ENCODE measurements around the gene TNFRSF19. TPM values are rescaled to one million over a fixed set of nuclear protein-coding genes. Genes with fewer than 3 reads are reported as not detected.

Gene TNFRSF19
- total and polyA plus RNA-seq, 2 of the 8 experiments (the other 6 are each of a cell fraction or from before 2014, with no cell fraction given), result 0.50 to 0.95 TPM

DNA sequence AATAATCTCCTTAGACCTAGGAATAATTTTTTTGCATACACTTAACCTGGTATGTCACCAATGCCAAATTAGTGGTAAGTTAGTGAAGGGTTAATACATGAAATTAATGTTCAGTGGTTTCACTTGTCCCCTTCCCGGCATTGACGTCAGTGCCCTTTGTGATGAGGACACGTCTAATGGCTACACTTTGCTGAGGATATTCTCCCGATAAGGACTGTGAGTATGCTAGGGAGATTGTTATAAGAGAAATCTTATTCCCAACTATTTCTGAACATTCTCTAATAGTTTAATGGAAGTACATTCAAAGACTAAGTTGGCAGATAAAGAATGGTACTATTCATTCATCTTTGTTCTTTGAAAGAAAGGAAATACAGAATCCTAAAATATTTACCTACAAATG is 102.4 kb downstream of the TNFRSF19 start:
- no peak overlapping the region for H2BK120ac ChIP-seq (replicated peaks; ENCODE audit: low read depth, low read length)
- no peak overlapping the region for H2AK5ac ChIP-seq (ENCODE audit: low read depth, low read length)
- POLR2A ChIA-PET (ENCODE audit: partially characterized antibody), result no interaction called here
- H3K23ac ChIP-seq (ENCODE audit: insufficient read length), result no peak overlapping the region
- H3K27me3 ChIP-seq (replicated peaks in 1 of 4; ENCODE audit: control insufficient read depth in 3 of 4, extremely low read depth in 1 of 4, insufficient read depth in 3 of 4, low read length in 3 of 4), result no peaks in the 10 kb centered on the region
- peaks cover 0 to under 1% (median 0%) of the 10 kb centered on the region in 4 experiments; a peak in 1 of 8 replicates for H3K36me3 ChIP-seq (ENCODE audit: control insufficient read depth in 2 of 4, insufficient read depth in 4 of 4, low read length in 3 of 4)
- no peaks in the 10 kb centered on the region for H4K20me1 ChIP-seq (replicated peaks in 1 of 2; ENCODE audit: control insufficient read depth in 1 of 2, insufficient read depth in 2 of 2, low read length in 2 of 2)
- no peaks in the 10 kb centered on the region for H3K23me2 ChIP-seq (ENCODE audit: low read depth, low read length)
- no peak overlapping the region for H4K5ac ChIP-seq (ENCODE audit: insufficient read length, low read depth, low read length)
- H3K4ac ChIP-seq (replicated peaks; ENCODE audit: insufficient read length, low read depth, low read length), result no peak overlapping the region
- peaks cover 0 to under 1% of the 10 kb centered on the region in 2 experiments; a peak in 1 of 4 replicates for H3K9me3 ChIP-seq (ENCODE audit: insufficient read depth in 2 of 2, low read depth in 1 of 2, low read length in 1 of 2)
- no peak overlapping the region for H2BK20ac ChIP-seq (ENCODE audit: low read length)
- no peak overlapping the region for H3K9ac ChIP-seq (replicated peaks in 1 of 4; ENCODE audit: extremely low read depth in 1 of 4, low read depth in 3 of 4, low read length in 3 of 4)
- DNase-seq (ENCODE audit: low read depth in 1 of 2, low spot score in 2 of 2), result no peak
- no peak overlapping the region for H3K56ac ChIP-seq (replicated peaks; ENCODE audit: insufficient read length, low read depth, low read length)
- CTCF ChIA-PET (ENCODE audit: partially characterized antibody), result interaction anchor here (0.7 to 1.5 kb wide), 3 partner anchors 69 to 548 kb away, joined by 3 to 4 read pairs (median 3); no protein-coding TSS in a partner anchor
- H3K4me2 ChIP-seq (ENCODE audit: insufficient read depth in 1 of 2, low read depth in 2 of 2, low read length in 2 of 2), result no peak overlapping the region
- H3K18ac ChIP-seq (ENCODE audit: extremely low read depth, low read length), result no peak overlapping the region
- TF ChIP-seq CEBPB (IDR thresholded peaks at IDR 0.05; ENCODE audit: low read depth, low read length) (no peak), SP2 (IDR thresholded peaks at IDR 0.05; ENCODE audit: low read length) (no peak), BRCA1 (IDR thresholded peaks at IDR 0.05; ENCODE audit: low read depth, low read length) (no peak), ASH2L (IDR thresholded peaks at IDR 0.05; ENCODE audit: low read length) (no peak), EP300 (IDR thresholded peaks at IDR 0.05; ENCODE audit: borderline replicate concordance in 1 of 2, low read depth in 2 of 2, low read length in 2 of 2) (no peak), KDM4A (IDR thresholded peaks at IDR 0.05; ENCODE audit: low read depth, low read length, severe bottlenecking) (no peak), KDM5A (IDR thresholded peaks at IDR 0.05; ENCODE audit: low read length) (no peak)
- no peaks in the 10 kb centered on the region for H3K79me1 ChIP-seq (ENCODE audit: low read depth, low read length)
- H3K79me2 ChIP-seq (ENCODE audit: control insufficient read depth in 1 of 2, insufficient read depth in 2 of 2, low read length in 2 of 2), result no peaks in the 10 kb centered on the region
- no peak overlapping the region for H2AFZ ChIP-seq (ENCODE audit: low read length)
- no peak overlapping the region for H2BK5ac ChIP-seq (ENCODE audit: low read depth, low read length)
- H2BK12ac ChIP-seq (ENCODE audit: low read depth, low read length), result no peak overlapping the region
- H4K91ac ChIP-seq (replicated peaks; ENCODE audit: insufficient read length, low read length), result no peak overlapping the region
- WGBS, 2 experiments (ENCODE audit: extremely low coverage in 1 of 2, insufficient coverage in 1 of 2, insufficient read length in 1 of 2, insufficient replicate concordance in 2 of 2, low coverage in 1 of 2, low lambda C conversion rate in 2 of 2, missing lambda C conversion rate in 1 of 2), result 98% methylated on average over 4 of the region's 4 CpGs; no CpG with 5 or more reads in 1 of the 2 experiments
- H3K4me1 ChIP-seq (replicated peaks in 1 of 4; ENCODE audit: control insufficient read depth in 3 of 4, insufficient read depth in 4 of 4, low read length in 3 of 4), result peaks cover 0 to 8% (median 1%) of the 10 kb centered on the region in 4 experiments; a peak in 2 of 7 replicates
- H2BK15ac ChIP-seq (ENCODE audit: low read length), result no peak overlapping the region
- no peak overlapping the region for H4K8ac ChIP-seq (ENCODE audit: extremely low read depth, insufficient read depth, low read length)
- FAIRE-seq, result no peak
- no peak overlapping the region for H3K4me3 ChIP-seq (ENCODE audit: extremely low read depth in 1 of 4, insufficient read depth in 2 of 4, low read depth in 3 of 4, low read length in 4 of 4)
- H3K14ac ChIP-seq (ENCODE audit: insufficient read length), result no peak overlapping the region
- no peak overlapping the region for H3K27ac ChIP-seq (ENCODE audit: low read depth, low read length)
